SK-N-SH (cell line): ENCODE results near the gene ARID3A. TPM values are rescaled to one million over a fixed set of nuclear protein-coding genes. Genes with fewer than 3 reads are reported as not detected.

Experiments used
- CTCF ChIA-PET: fragments of 300-600, 350-600 bp; formaldehyde crosslinking; extraction: SDS; loops from one replicate; lab custom pipeline; 2021; lab: Yijun Ruan, JAX
- POLR2A ChIA-PET: fragments of 350-600 bp; sonication (Branson Sonifier 250); formaldehyde crosslinking; extraction: SDS; loops from one replicate; lab custom pipeline; 2020; ENCODE audit warnings: antibody characterized with exemption, inconsistent platforms; lab: Yijun Ruan, JAX
- DNase-seq: peaks from one replicate; pipeline ENCODE4 v3.0.0; 2012
- H2AFZ ChIP-seq: fragments of 200-600 bp; sonication (generic); 2 replicates; pipeline ENCODE4 v1.8.1; 2016; ENCODE audit warnings: antibody characterized with exemption, mild to moderate bottlenecking, low read depth
- H3F3A ChIP-seq: fragments of 200-600 bp; sonication (generic); replicated peaks from 2 replicates; pipeline ENCODE3; 2016; ENCODE audit warnings: antibody characterized with exemption, mild to moderate bottlenecking; ENCODE audit not compliant: insufficient read depth
- H3K27ac ChIP-seq, 2 experiments: fragments of 200-500 bp in 1 of 2; fragments of 200-600 bp in 1 of 2; sonication (Bioruptor generic) in 1 of 2; sonication (generic), shearing (Covaris generic) in 1 of 2; 2 replicates each; pipeline versions ENCODE4 v1.5.1 to v1.6.1; 2014 to 2016; ENCODE audit warnings: low read depth in 2 of 2, inconsistent platforms in 1 of 2, low read length in 1 of 2, mild to moderate bottlenecking in 1 of 2, mixed read lengths in 1 of 2
- H3K27me3 ChIP-seq: fragments of 200-600 bp; sonication (generic), shearing (Covaris generic); 2 replicates; pipeline ENCODE4 v1.6.1; 2016; ENCODE audit warnings: mixed run types; ENCODE audit not compliant: insufficient read depth
- H3K36me3 ChIP-seq, 2 experiments: fragments of 200-500 bp in 1 of 2; fragments of 200-600 bp in 1 of 2; sonication (Bioruptor generic) in 1 of 2; sonication (generic) in 1 of 2; replicated peaks in 1 of 2; 2 replicates each; pipeline versions ENCODE3 to v1.5.1; 2014 to 2016; ENCODE audit warnings: low read length in 1 of 2, mild to moderate bottlenecking in 1 of 2; ENCODE audit not compliant: insufficient read depth in 2 of 2, control insufficient read depth in 1 of 2
- H3K4me1 ChIP-seq, 2 experiments: fragments of 200-500 bp in 1 of 2; fragments of 200-600 bp in 1 of 2; sonication (Bioruptor generic) in 1 of 2; sonication (generic), shearing (Covaris generic) in 1 of 2; 2 replicates each; pipeline versions ENCODE4 v1.5.1 to v1.6.1; 2014 to 2016; ENCODE audit warnings: low read depth in 1 of 2, low read length in 1 of 2, mixed run types in 1 of 2; ENCODE audit not compliant: insufficient read depth in 2 of 2, control insufficient read depth in 1 of 2
- H3K4me2 ChIP-seq: fragments of 200-600 bp; sonication (generic), shearing (Covaris generic); 2 replicates; pipeline ENCODE4 v1.6.1; 2017; ENCODE audit warnings: mixed run types
- H3K4me3 ChIP-seq, 2 experiments: fragments of 200-500 bp in 1 of 2; fragments of 200-600 bp in 1 of 2; sonication (Bioruptor generic) in 1 of 2; sonication (generic), shearing (Covaris generic) in 1 of 2; 2 replicates each; pipeline versions ENCODE4 v1.5.1 to v1.8.1; 2014 to 2016; ENCODE audit warnings: low read depth in 2 of 2, inconsistent platforms in 1 of 2, low read length in 1 of 2, mild to moderate bottlenecking in 1 of 2, mixed read lengths in 1 of 2, moderate library complexity in 1 of 2
- H3K79me2 ChIP-seq: fragments of 200-600 bp; sonication (generic); 2 replicates; pipeline ENCODE4 v1.8.1; 2017; ENCODE audit warnings: mild to moderate bottlenecking; ENCODE audit not compliant: insufficient read depth
- H3K9ac ChIP-seq: fragments of 200-600 bp; sonication (generic); 2 replicates; pipeline ENCODE4 v1.6.1; 2017; ENCODE audit warnings: mixed run types
- H3K9me2 ChIP-seq: fragments of 200-600 bp; sonication (generic); 2 replicates; pipeline ENCODE4 v1.6.1; 2017; ENCODE audit warnings: mixed run types
- H3K9me3 ChIP-seq: fragments of 200-600 bp; sonication (generic); 2 replicates; pipeline ENCODE4 v1.6.1; 2017; ENCODE audit warnings: mixed run types, mild to moderate bottlenecking, moderate library complexity
- H4K20me1 ChIP-seq: fragments of 200-600 bp; sonication (generic); 2 replicates; pipeline ENCODE4 v1.6.1; 2017; ENCODE audit warnings: mild to moderate bottlenecking, mixed run types; ENCODE audit not compliant: insufficient read depth
- CHD2 ChIP-seq: fragments of 150-350 bp; IDR thresholded peaks from 2 replicates; pipeline ENCODE4 v1.6.1; 2018; ENCODE audit warnings: low read length; ENCODE audit not compliant: partially characterized antibody
- CTCF ChIP-seq: fragments of 200-600 bp; sonication (generic); IDR thresholded peaks from 2 replicates; pipeline ENCODE4 v1.6.1; 2017; ENCODE audit warnings: antibody characterized with exemption, mild to moderate bottlenecking, moderate library complexity
- EP300 ChIP-seq, 2 experiments: IDR thresholded peaks; 2 replicates each; pipeline versions ENCODE4 v1.4.0 to v1.6.1; 2012; ENCODE audit warnings: borderline replicate concordance in 1 of 2, low read depth in 1 of 2, low read length in 1 of 2
- EZH2phosphoT487 ChIP-seq: fragments of 200-600 bp; sonication (generic); IDR thresholded peaks from 2 replicates; pipeline ENCODE4 v1.6.1; 2017; ENCODE audit warnings: low read depth, mixed run types, mild to moderate bottlenecking, antibody characterized with exemption, moderate library complexity, borderline replicate concordance
- FOXJ3 ChIP-seq: sonication (generic); formaldehyde crosslinking; IDR thresholded peaks from 2 replicates; pipeline ENCODE4 v1.5.1; 2020; ENCODE audit warnings: mild to moderate bottlenecking, missing genetic modification reagents
- FOXM1 ChIP-seq: IDR thresholded peaks from 2 replicates; pipeline ENCODE4 v1.4.0; 2012; ENCODE audit warnings: low read depth, mild to moderate bottlenecking
- GABPA ChIP-seq: IDR thresholded peaks from 2 replicates; pipeline ENCODE4 v1.4.0; 2012; ENCODE audit warnings: low read depth, mild to moderate bottlenecking
- GATA2 ChIP-seq: sonication (generic); formaldehyde crosslinking; IDR thresholded peaks from 2 replicates; pipeline ENCODE4 v1.5.0; 2020; ENCODE audit warnings: mild to moderate bottlenecking, missing genetic modification reagents
- JUND ChIP-seq: IDR thresholded peaks from 2 replicates; pipeline ENCODE4 v1.4.0; 2012
- MAX ChIP-seq: IDR thresholded peaks from 2 replicates; pipeline ENCODE4 v1.4.0; 2012; ENCODE audit warnings: low read depth
- MXI1 ChIP-seq: IDR thresholded peaks from 2 replicates; pipeline ENCODE4 v1.6.1; 2012; ENCODE audit warnings: mild to moderate bottlenecking, low read depth, low read length, improper control_type of control experiment
- NFIC ChIP-seq: IDR thresholded peaks from 2 replicates; pipeline ENCODE4 v1.4.0; 2012; ENCODE audit warnings: borderline replicate concordance
- NRF1 ChIP-seq: IDR thresholded peaks from 2 replicates; pipeline ENCODE4 v1.6.1; 2012; ENCODE audit warnings: low read depth, mild to moderate bottlenecking, low read length
- RAD21 ChIP-seq: IDR thresholded peaks from 2 replicates; pipeline ENCODE4 v1.6.1; 2012; ENCODE audit warnings: mild to moderate bottlenecking, low read length
- RCOR1 ChIP-seq: fragments of 150-350 bp; IDR thresholded peaks from 2 replicates; pipeline ENCODE4 v1.6.1; 2017; ENCODE audit warnings: antibody characterized with exemption, low read length
- RFX5 ChIP-seq: IDR thresholded peaks from 2 replicates; pipeline ENCODE4 v1.6.1; 2012; ENCODE audit warnings: mild to moderate bottlenecking, improper control_type of control experiment, low read length
- RXRA ChIP-seq: IDR thresholded peaks from 2 replicates; pipeline ENCODE4 v1.4.0; 2012; ENCODE audit warnings: low read depth, mild to moderate bottlenecking, borderline replicate concordance
- SIN3A ChIP-seq: IDR thresholded peaks from 2 replicates; pipeline ENCODE4 v1.6.1; 2012; ENCODE audit warnings: low read depth, mild to moderate bottlenecking, low read length, moderate library complexity, borderline replicate concordance
- SMC3 ChIP-seq: IDR thresholded peaks from 2 replicates; pipeline ENCODE4 v1.6.1; 2012; ENCODE audit warnings: low read depth, low read length, improper control_type of control experiment
- TCF12 ChIP-seq: IDR thresholded peaks from 2 replicates; pipeline ENCODE4 v1.4.0; 2012
- TEAD4 ChIP-seq: IDR thresholded peaks from 2 replicates; pipeline ENCODE4 v1.4.0; 2012; ENCODE audit warnings: mild to moderate bottlenecking, borderline replicate concordance; ENCODE audit not compliant: insufficient read depth
- USF1 ChIP-seq: IDR thresholded peaks from 2 replicates; pipeline ENCODE4 v1.4.0; 2012; ENCODE audit warnings: low read depth, borderline replicate concordance
- YY1 ChIP-seq: IDR thresholded peaks from 2 replicates; pipeline ENCODE4 v1.4.0; 2012; ENCODE audit warnings: low read depth, mild to moderate bottlenecking
- WGBS: methylation state at CpG from one replicate; pipeline ENCODE4 v1.1.6; 2017; ENCODE audit warnings: low lambda C conversion rate; 5-methylcytosine and 5-hydroxymethylcytosine counted together
- polyA plus RNA-seq, 3 experiments: library from polyadenylated mRNA; depleted of rRNA; stranded (reverse); fragments of >200 nt; gene quantifications; 2 replicates each; pipeline ENCODE4 v1.2.3, GENCODE V29; 2012
- TF ChIP-seq, protein P1 (sequence below): IDR thresholded peaks from 2 replicates; pipeline ENCODE4; 2012

ARID3A gene
- polyA plus RNA-seq, 1 of the 3 experiments (the other 2 are of a cell fraction), result 8.6 TPM

DNA sequence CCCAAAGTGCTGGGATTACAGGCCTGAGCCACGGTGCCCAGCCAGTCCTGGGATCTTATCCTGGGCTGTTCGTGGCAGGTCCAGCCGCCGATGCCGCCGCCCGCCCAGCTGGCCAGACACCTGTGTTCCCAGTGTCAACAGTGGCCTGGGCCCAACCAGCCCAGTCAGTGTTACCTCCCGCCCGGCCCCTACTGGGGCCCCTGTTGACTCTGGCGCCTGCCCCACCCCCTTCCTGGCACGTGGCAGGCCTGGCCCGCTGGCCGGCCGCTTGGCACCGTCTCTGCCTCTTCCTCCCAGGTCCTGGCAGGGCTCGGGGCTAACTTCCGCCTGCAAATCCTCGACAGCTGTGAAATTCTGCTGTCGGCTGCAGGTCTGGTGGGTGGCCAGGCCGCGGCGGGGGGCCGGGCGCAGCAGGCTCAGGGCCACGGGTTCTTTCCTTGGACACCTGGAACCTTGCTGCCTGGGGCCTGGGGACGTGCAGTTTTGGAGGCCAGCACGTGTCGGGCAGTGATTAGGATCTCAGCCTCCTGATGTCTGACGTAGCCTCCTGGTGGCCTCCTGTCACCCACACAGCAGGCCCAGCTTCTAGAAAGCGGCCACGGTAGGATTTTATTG, 9.1 kb downstream of the ARID3A start:
- Histone ChIP-seq H3F3A (peaks cover 2% of the 10 kb centered on the region), H3K4me3 (no peak overlapping the region), H3K27me3 (no peaks in the 10 kb centered on the region), H3K27ac (peak overlapping the region in 1 of 2 experiments; percentile 89; a peak in 3 of 4 replicates), H3K4me1 (peaks cover 13 to 48% of the 10 kb centered on the region in 2 experiments; a peak in 2 of 4 replicates), H3K36me3 (peaks cover 0 to under 1% of the 10 kb centered on the region in 2 experiments), H2AFZ (no peak overlapping the region), H3K9me3 (no peaks in the 10 kb centered on the region), H3K4me2 (peak overlapping the region; percentile 37; the same call in 1 of the 2 replicates), H3K9me2 (no peaks in the 10 kb centered on the region), H3K79me2 (peaks cover 33% of the 10 kb centered on the region), H4K20me1 (peaks cover 9% of the 10 kb centered on the region), H3K9ac (no peak overlapping the region)
- CTCF ChIA-PET, result interaction anchor here (0.8 to 1.4 kb wide), 3 partner anchors 10 to 49 kb away, joined by 4 to 5 read pairs (median 5); partner anchors contain the start of gene WDR18
- WGBS, result 53% methylated on average over 21 of the region's 31 CpGs
- TF ChIP-seq CHD2 (peak; percentile 78), FOXM1 (no peak), RXRA (no peak), MXI1 (peak; percentile 85), TEAD4 (no peak), USF1 (peak; percentile 56), SIN3A (0 out of 2 replicates have a peak, but pooled peaks have one; percentile 50), RCOR1 (peak; percentile 24; the same call in 1 of the 2 replicates), MAX (peak; percentile 93), FOXJ3 (CRISPR knock-in tag) (peak; percentile 91; the same call in 1 of the 2 replicates), NRF1 (no peak), RFX5 (no peak), RAD21 (no peak), GABPA (0 out of 2 replicates have a peak, but pooled peaks have one; percentile 28), JUND (no peak), YY1 (no peak), CTCF (no peak), EZH2phosphoT487 (no peak), GATA2 (CRISPR knock-in tag) (peak; percentile 94), TCF12 (peak; percentile 71), EP300 (IDR thresholded peaks at IDR 0.05; ENCODE audit: borderline replicate concordance in 1 of 2, low read depth in 1 of 2, low read length in 1 of 2) (peak; percentile 18 to 78; a peak in 3 of 4 replicates), SMC3 (no peak), NFIC (peak; percentile 71)
- TF ChIP-seq, protein P1, sequence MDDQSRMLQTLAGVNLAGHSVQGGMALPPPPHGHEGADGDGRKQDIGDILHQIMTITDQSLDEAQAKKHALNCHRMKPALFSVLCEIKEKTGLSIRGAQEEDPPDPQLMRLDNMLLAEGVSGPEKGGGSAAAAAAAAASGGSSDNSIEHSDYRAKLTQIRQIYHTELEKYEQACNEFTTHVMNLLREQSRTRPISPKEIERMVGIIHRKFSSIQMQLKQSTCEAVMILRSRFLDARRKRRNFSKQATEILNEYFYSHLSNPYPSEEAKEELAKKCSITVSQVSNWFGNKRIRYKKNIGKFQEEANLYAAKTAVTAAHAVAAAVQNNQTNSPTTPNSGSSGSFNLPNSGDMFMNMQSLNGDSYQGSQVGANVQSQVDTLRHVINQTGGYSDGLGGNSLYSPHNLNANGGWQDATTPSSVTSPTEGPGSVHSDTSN, result no peak
- DNase-seq, result peak; percentile 85
- POLR2A ChIA-PET, result interaction anchor here (0.9 kb wide), 1 partner anchor 49 kb away, joined by 3 read pairs; the partner anchor contains the start of gene WDR18
